ENCODE data around the gene PRCC.
"Not testable (repeated sequence)": the region's sequence is repeated elsewhere in the genome, so short reads cannot be mapped to it uniquely, and the experiment has no call there.

The PRCC gene

GRCh38 chr1:156760092-156760795 is 7.1 kb upstream of the PRCC start:
- Histone ChIP-seq H3K9me3 (ENCODE audit: low read length) (no peaks in the 10 kb centered on the region), H3K27ac (ENCODE audit: low read depth, low read length, poor library complexity, severe bottlenecking) (no peak overlapping the region), H4K20me1 (ENCODE audit: insufficient read depth, low read length) (no peaks in the 10 kb centered on the region), H3K9ac (ENCODE audit: low read length) (no peak overlapping the region), H2AFZ (ENCODE audit: low read length) (no peak overlapping the region), H3K27me3 (ENCODE audit: insufficient read depth, low read length) (no peaks in the 10 kb centered on the region), H3K4me1 (ENCODE audit: insufficient read depth, low read length, severe bottlenecking) (no peaks in the 10 kb centered on the region), H3K36me3 (ENCODE audit: insufficient read depth, low read length) (no peaks in the 10 kb centered on the region), H3K4me2 (ENCODE audit: low read length) (no peak overlapping the region), H3K79me2 (ENCODE audit: insufficient read depth, low read length) (no peaks in the 10 kb centered on the region), H3K9me2 (ENCODE audit: low read depth, low read length) (no peaks in the 10 kb centered on the region), H3F3A (ENCODE audit: insufficient read depth, low read length) (no peaks in the 10 kb centered on the region), H3K4me3 (ENCODE audit: low read depth, low read length, poor library complexity, severe bottlenecking) (no peak overlapping the region)
- no peak for TF ChIP-seq CTCF (IDR thresholded peaks at IDR 0.05; ENCODE audit: low read length)
- no peak for TF ChIP-seq EZH2 (IDR thresholded peaks at IDR 0.05; ENCODE audit: borderline replicate concordance, low read length)

- Histone ChIP-seq H3K9me2 (ENCODE audit: low read depth, low read length) (no peaks in the 10 kb centered on the region), H3K9ac (ENCODE audit: low read length) (no peak overlapping the region), H3K36me3 (ENCODE audit: insufficient read depth, low read length) (no peaks in the 10 kb centered on the region), H3K4me3 (ENCODE audit: low read depth, low read length, poor library complexity, severe bottlenecking) (no peak overlapping the region), H3K4me1 (ENCODE audit: insufficient read depth, low read length, severe bottlenecking) (no peaks in the 10 kb centered on the region), H3K79me2 (ENCODE audit: insufficient read depth, low read length) (no peaks in the 10 kb centered on the region), H3F3A (ENCODE audit: insufficient read depth, low read length) (no peaks in the 10 kb centered on the region), H3K9me3 (ENCODE audit: low read length) (no peaks in the 10 kb centered on the region), H3K27ac (ENCODE audit: low read depth, low read length, poor library complexity, severe bottlenecking) (no peak overlapping the region), H3K27me3 (ENCODE audit: insufficient read depth, low read length) (no peaks in the 10 kb centered on the region), H4K20me1 (ENCODE audit: insufficient read depth, low read length) (no peaks in the 10 kb centered on the region), H3K4me2 (ENCODE audit: low read length) (no peak overlapping the region), H2AFZ (ENCODE audit: low read length) (no peak overlapping the region)
- TF ChIP-seq CTCF (IDR thresholded peaks at IDR 0.05; ENCODE audit: low read length) (no peak), EZH2 (IDR thresholded peaks at IDR 0.05; ENCODE audit: borderline replicate concordance, low read length) (no peak)
These were observed 6.6 kb upstream of the PRCC start for GRCh38 chr1:156760796-156761104.

- peaks cover 21% of the 10 kb centered on the region for H3K79me2 ChIP-seq (ENCODE audit: insufficient read depth, low read length)
- not testable (repeated sequence) for H3K4me3 ChIP-seq (ENCODE audit: low read depth, low read length, poor library complexity, severe bottlenecking); H4K20me1 ChIP-seq (ENCODE audit: insufficient read depth, low read length); H3K27me3 ChIP-seq (ENCODE audit: insufficient read depth, low read length); H3K27ac ChIP-seq (ENCODE audit: low read depth, low read length, poor library complexity, severe bottlenecking); H3K9me3 ChIP-seq (ENCODE audit: low read length); H3F3A ChIP-seq (ENCODE audit: insufficient read depth, low read length); H3K4me2 ChIP-seq (ENCODE audit: low read length); H3K9me2 ChIP-seq (ENCODE audit: low read depth, low read length); H2AFZ ChIP-seq (ENCODE audit: low read length); H3K9ac ChIP-seq (ENCODE audit: low read length)
- peaks cover 29% of the 10 kb centered on the region for H3K4me1 ChIP-seq (ENCODE audit: insufficient read depth, low read length, severe bottlenecking)
- peaks cover 12% of the 10 kb centered on the region; the same call in 1 of the 2 replicates for H3K36me3 ChIP-seq (ENCODE audit: insufficient read depth, low read length)
These were observed 2.2 kb upstream of the PRCC start for GRCh38 chr1:156765136-156765535.

- Histone ChIP-seq H3K27me3 (ENCODE audit: insufficient read depth, low read length) (no peaks in the 10 kb centered on the region), H3K4me3 (ENCODE audit: low read depth, low read length, poor library complexity, severe bottlenecking) (no peak overlapping the region), H3K27ac (ENCODE audit: low read depth, low read length, poor library complexity, severe bottlenecking) (no peak overlapping the region), H3K36me3 (ENCODE audit: insufficient read depth, low read length) (peaks cover 17% of the 10 kb centered on the region), H4K20me1 (ENCODE audit: insufficient read depth, low read length) (no peaks in the 10 kb centered on the region), H3F3A (ENCODE audit: insufficient read depth, low read length) (no peaks in the 10 kb centered on the region), H3K9me3 (ENCODE audit: low read length) (no peaks in the 10 kb centered on the region), H3K4me2 (ENCODE audit: low read length) (no peak overlapping the region; the same call in 1 of the 2 replicates), H2AFZ (ENCODE audit: low read length) (no peak overlapping the region), H3K9ac (ENCODE audit: low read length) (no peak overlapping the region), H3K9me2 (ENCODE audit: low read depth, low read length) (no peaks in the 10 kb centered on the region), H3K79me2 (ENCODE audit: insufficient read depth, low read length) (peaks cover 26% of the 10 kb centered on the region), H3K4me1 (ENCODE audit: insufficient read depth, low read length, severe bottlenecking) (peaks cover 29% of the 10 kb centered on the region)
- TF ChIP-seq CTCF (IDR thresholded peaks at IDR 0.05; ENCODE audit: low read length) (no peak), EZH2 (IDR thresholded peaks at IDR 0.05; ENCODE audit: borderline replicate concordance, low read length) (no peak)
These were observed 1.7 kb upstream of the PRCC start for GRCh38 chr1:156765666-156766065.
